Mucosa of stomach (tissue), 1 donor: ENCODE measurements around the gene F10.

Source experiments
- H3K27me3 ChIP-seq: one replicate; pipeline ENCODE4 v1.7.0; 2013; ENCODE audit warnings: mild to moderate bottlenecking, low read length; ENCODE audit not compliant: control insufficient read depth, insufficient read depth
- H3K36me3 ChIP-seq: one replicate; pipeline ENCODE4 v1.7.0; 2013; ENCODE audit warnings: low read length; ENCODE audit not compliant: control insufficient read depth, insufficient read depth
- H3K4me1 ChIP-seq: one replicate; pipeline ENCODE4 v1.7.0; 2013; ENCODE audit warnings: mild to moderate bottlenecking, low read length; ENCODE audit not compliant: control insufficient read depth, insufficient read depth
- H3K4me3 ChIP-seq: one replicate; pipeline ENCODE4 v1.7.0; 2013; ENCODE audit warnings: low read length
- H3K9ac ChIP-seq: one replicate; pipeline ENCODE4 v1.7.0; 2013; ENCODE audit warnings: mild to moderate bottlenecking, low read length, moderate library complexity
- H3K9me3 ChIP-seq: one replicate; pipeline ENCODE4 v1.7.0; 2013; ENCODE audit warnings: mild to moderate bottlenecking, low read length, moderate library complexity; ENCODE audit not compliant: control insufficient read depth
- donor health status: Pancreatic carcinoma.

F10 gene

GRCh38 chr13:113141601-113141970 is 19.0 kb downstream of the F10 start:
- Histone ChIP-seq H3K4me1 (no peaks in the 10 kb centered on the region), H3K36me3 (no peaks in the 10 kb centered on the region), H3K27me3 (no peaks in the 10 kb centered on the region), H3K9me3 (no peaks in the 10 kb centered on the region), H3K9ac (no peak overlapping the region), H3K4me3 (no peak overlapping the region)

- Histone ChIP-seq H3K36me3 (no peaks in the 10 kb centered on the region), H3K27me3 (no peaks in the 10 kb centered on the region), H3K9me3 (no peaks in the 10 kb centered on the region), H3K4me3 (no peak overlapping the region), H3K9ac (no peak overlapping the region), H3K4me1 (no peaks in the 10 kb centered on the region)
These were observed 20.3 kb downstream of the F10 start for GRCh38 chr13:113142876-113143275.

- no peaks in the 10 kb centered on the region for H3K4me1 ChIP-seq
- H3K4me3 ChIP-seq: no peak overlapping the region
- H3K9ac ChIP-seq: no peak overlapping the region
These were observed 21.1 kb downstream of the F10 start for GRCh38 chr13:113143466-113144254.

GRCh38 chr13:113144255-113144629 is 21.6 kb downstream of the F10 start:
- Histone ChIP-seq H3K27me3 (no peaks in the 10 kb centered on the region), H3K36me3 (no peaks in the 10 kb centered on the region), H3K9ac (no peak overlapping the region), H3K4me1 (no peaks in the 10 kb centered on the region), H3K9me3 (no peaks in the 10 kb centered on the region), H3K4me3 (no peak overlapping the region)

More at GRCh38 chr13:113143466-113144254, 21.1 kb downstream of the F10 start:
- H3K27me3 ChIP-seq: no peaks in the 10 kb centered on the region
- H3K36me3 ChIP-seq: no peaks in the 10 kb centered on the region
- H3K9me3 ChIP-seq: no peaks in the 10 kb centered on the region

DNA sequence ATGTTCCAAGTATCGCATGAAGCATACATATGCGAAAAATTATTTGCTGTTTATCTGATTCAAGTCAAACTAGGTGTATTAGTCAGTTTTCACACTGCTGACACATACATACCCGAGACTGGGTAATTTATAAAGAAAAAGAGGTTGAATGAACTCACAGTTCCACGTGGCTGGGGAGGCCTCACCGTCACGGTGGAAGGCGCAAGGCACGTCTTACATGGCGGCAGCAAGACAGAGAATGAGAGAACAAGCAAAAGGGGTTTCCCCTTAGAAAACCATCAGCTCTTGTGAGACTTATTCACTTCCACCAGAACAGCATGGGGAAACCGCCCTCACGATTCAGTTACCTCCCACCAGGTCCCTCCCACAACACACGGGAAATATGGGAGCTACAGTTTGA is 22.9 kb downstream of the F10 start:
- no peaks in the 10 kb centered on the region for H3K36me3 ChIP-seq

DNA sequence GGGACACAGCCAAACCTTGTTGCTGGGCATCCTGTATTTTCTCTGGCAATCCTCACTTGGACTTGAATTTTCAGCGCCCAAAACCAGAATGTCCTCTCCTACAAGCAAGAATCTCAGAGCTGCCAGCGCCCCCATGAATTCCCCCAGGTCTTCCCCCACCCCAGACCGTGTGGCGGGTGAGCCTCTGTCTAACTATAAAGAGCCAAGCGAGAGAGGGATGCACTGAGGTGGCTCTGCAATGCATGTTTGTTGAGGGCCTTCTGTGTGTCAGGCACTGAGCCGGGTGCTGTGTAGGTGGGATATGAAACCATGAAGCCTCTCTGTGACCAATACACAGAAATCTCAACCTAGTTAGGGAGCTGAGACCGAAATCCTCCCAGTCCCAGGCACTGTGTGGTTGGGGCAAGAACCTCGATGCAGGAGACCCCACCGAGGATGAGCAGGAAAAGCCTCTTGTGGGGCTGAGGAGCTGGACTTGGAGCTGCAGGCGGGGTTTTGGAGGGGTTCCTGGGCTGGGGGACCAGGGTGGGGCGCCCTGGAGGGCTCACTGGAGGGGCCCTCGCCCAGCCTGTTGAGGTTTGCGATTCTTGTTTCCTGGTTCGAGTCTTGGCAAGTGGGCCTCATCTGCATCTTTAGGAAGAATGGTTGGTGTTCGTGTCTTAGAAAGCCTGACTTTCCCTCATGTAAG is 23.5 kb downstream of the F10 start:
- no peaks in the 10 kb centered on the region for H3K36me3 ChIP-seq
- no peaks in the 10 kb centered on the region for H3K4me1 ChIP-seq
- no peaks in the 10 kb centered on the region for H3K9me3 ChIP-seq
- no peak overlapping the region for H3K9ac ChIP-seq
- no peak overlapping the region for H3K4me3 ChIP-seq
- H3K27me3 ChIP-seq: peaks cover 2% of the 10 kb centered on the region

More for the DNA sequence above, 22.9 kb downstream of the F10 start:
- Histone ChIP-seq H3K27me3 (no peaks in the 10 kb centered on the region), H3K4me3 (no peak overlapping the region), H3K9me3 (no peaks in the 10 kb centered on the region), H3K4me1 (no peaks in the 10 kb centered on the region), H3K9ac (no peak overlapping the region)

DNA sequence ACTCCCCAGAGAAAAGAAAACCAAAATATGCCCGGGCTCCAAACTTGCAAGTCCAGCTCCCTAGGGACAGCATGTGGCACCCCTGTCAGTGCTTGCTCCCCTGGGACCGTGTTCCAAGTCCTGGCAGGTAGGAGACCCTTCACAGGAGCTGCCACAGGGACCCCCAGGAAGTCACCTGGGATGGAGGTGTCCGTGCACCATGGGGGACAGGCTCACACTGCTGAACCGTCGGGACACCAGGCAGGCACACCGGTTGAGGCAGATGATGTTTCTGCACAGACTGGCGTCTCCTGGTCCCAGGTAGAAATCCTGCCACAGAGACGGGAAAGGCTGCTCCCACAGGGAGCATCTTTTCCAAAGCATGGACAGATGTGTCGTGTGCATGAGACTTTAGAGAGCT is 24.2 kb downstream of the F10 start:
- no peaks in the 10 kb centered on the region for H3K9me3 ChIP-seq
- no peaks in the 10 kb centered on the region for H3K36me3 ChIP-seq
- peaks cover 4% of the 10 kb centered on the region for H3K27me3 ChIP-seq
- H3K4me3 ChIP-seq: no peak overlapping the region
- H3K9ac ChIP-seq: no peak overlapping the region
- H3K4me1 ChIP-seq: no peaks in the 10 kb centered on the region

GRCh38 chr13:113147206-113147605 is 24.6 kb downstream of the F10 start:
- Histone ChIP-seq H3K4me3 (no peak overlapping the region), H3K4me1 (no peaks in the 10 kb centered on the region), H3K9ac (no peak overlapping the region), H3K36me3 (no peaks in the 10 kb centered on the region), H3K9me3 (no peaks in the 10 kb centered on the region), H3K27me3 (peaks cover 8% of the 10 kb centered on the region)

GRCh38 chr13:113148407-113148806 is 25.8 kb downstream of the F10 start:
- H3K27me3 ChIP-seq: peaks cover 20% of the 10 kb centered on the region

GRCh38 chr13:113148940-113149503 is 26.4 kb downstream of the F10 start:
- Histone ChIP-seq H3K9me3 (no peaks in the 10 kb centered on the region), H3K36me3 (no peaks in the 10 kb centered on the region), H3K9ac (no peak overlapping the region), H3K27me3 (peaks cover 21% of the 10 kb centered on the region), H3K4me3 (no peak overlapping the region), H3K4me1 (peaks cover 14% of the 10 kb centered on the region)

More at GRCh38 chr13:113148407-113148806, 25.8 kb downstream of the F10 start:
- Histone ChIP-seq H3K36me3 (no peaks in the 10 kb centered on the region), H3K9ac (no peak overlapping the region), H3K4me1 (peaks cover 12% of the 10 kb centered on the region), H3K9me3 (no peaks in the 10 kb centered on the region), H3K4me3 (no peak overlapping the region)

DNA sequence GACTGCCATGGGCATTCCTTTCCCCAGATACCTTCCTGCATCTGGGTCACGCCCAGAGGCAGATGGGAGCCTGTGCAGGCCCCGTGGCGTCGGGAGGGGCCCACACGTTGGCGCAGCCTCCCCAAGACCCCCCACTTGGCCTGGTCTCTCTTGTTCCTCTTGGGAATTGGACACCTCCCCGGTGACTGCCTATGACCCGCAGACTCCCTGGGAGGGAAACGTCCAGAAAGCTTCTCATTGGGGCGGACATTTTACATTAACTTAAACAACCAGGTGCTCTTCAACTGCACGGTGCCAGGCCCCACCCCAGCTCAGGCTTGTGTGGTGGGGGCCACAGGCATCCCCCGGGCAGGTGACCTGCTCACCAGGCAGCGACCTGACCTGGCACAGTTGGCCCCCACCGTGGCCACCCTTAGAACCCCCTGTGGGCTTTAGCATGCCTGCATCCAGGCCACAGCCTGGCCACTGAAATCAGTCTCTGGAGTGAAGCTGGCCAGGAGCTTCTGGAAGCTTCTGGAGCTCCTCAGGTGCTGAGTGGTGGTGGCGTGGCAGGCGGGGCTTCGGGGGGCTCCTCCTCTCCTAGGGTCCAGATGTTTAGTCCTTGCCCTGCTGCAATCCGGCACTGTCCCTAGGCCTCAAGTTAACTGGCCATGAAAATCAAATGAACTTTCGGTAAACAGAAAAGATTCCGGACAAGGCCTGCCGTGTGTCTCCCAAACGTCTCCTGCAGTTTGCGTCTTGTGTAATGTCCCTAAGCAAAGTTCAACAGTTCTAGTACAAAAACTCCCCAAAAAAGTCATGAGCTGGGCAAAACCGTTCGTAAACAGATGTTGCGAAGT is 27.3 kb downstream of the F10 start:
- no peak overlapping the region for H3K9ac ChIP-seq
- peaks cover 14% of the 10 kb centered on the region for H3K4me1 ChIP-seq
- H3K9me3 ChIP-seq: no peaks in the 10 kb centered on the region
- H3K36me3 ChIP-seq: no peaks in the 10 kb centered on the region
- peaks cover 21% of the 10 kb centered on the region for H3K27me3 ChIP-seq
- H3K4me3 ChIP-seq: no peak overlapping the region
